ENCODE results near the gene SLAMF7.

SLAMF7 gene

GRCh38 chr1:160795951-160796383, 56.9 kb downstream of the SLAMF7 start, which contains the start of gene LY9:
Gene LY9, plus strand, starts transcription at chr1:160796174. Its CDS starts 14 bp downstream, at chr1:160796188.
- peaks cover 13% of the 10 kb centered on the region for H3K36me3 Mint-ChIP-seq
- H3K4me1 Mint-ChIP-seq: peaks cover 51% of the 10 kb centered on the region
- H3K9me3 Mint-ChIP-seq: no peaks in the 10 kb centered on the region
- H3K27ac Mint-ChIP-seq: peak within 1 kb of the TSS; percentile 97
- no peaks in the 10 kb centered on the region for H3K27me3 Mint-ChIP-seq
- H3K4me3 Mint-ChIP-seq: peak within 1 kb of the TSS; percentile 92

GRCh38 chr1:160797271-160797709, 58.2 kb downstream of the SLAMF7 start:
- Mint-ChIP-seq H3K27ac (peak overlapping the region; percentile 97), H3K9me3 (no peaks in the 10 kb centered on the region), H3K4me1 (peaks cover 59% of the 10 kb centered on the region), H3K27me3 (no peaks in the 10 kb centered on the region), H3K4me3 (peak overlapping the region; percentile 92), H3K36me3 (peaks cover 18% of the 10 kb centered on the region)

- Mint-ChIP-seq H3K36me3 (peaks cover 21% of the 10 kb centered on the region), H3K4me3 (peak overlapping the region; percentile 92), H3K9me3 (no peaks in the 10 kb centered on the region)
Observed at GRCh38 chr1:160797861-160798273, 58.8 kb downstream of the SLAMF7 start.

GRCh38 chr1:160798439-160798838, 59.4 kb downstream of the SLAMF7 start:
- peak overlapping the region; percentile 97 for H3K27ac Mint-ChIP-seq
- H3K4me3 Mint-ChIP-seq: peak overlapping the region; percentile 92
- H3K27me3 Mint-ChIP-seq: no peaks in the 10 kb centered on the region
- peaks cover 21% of the 10 kb centered on the region for H3K36me3 Mint-ChIP-seq
- no peaks in the 10 kb centered on the region for H3K9me3 Mint-ChIP-seq
- H3K4me1 Mint-ChIP-seq: peaks cover 68% of the 10 kb centered on the region

More at GRCh38 chr1:160797861-160798273, 58.8 kb downstream of the SLAMF7 start:
- Mint-ChIP-seq H3K27ac (peak overlapping the region; percentile 97), H3K27me3 (no peaks in the 10 kb centered on the region), H3K4me1 (peaks cover 64% of the 10 kb centered on the region)

GRCh38 chr1:160799641-160800040, 60.6 kb downstream of the SLAMF7 start:
- H3K27ac Mint-ChIP-seq: peak overlapping the region; percentile 97
- no peaks in the 10 kb centered on the region for H3K9me3 Mint-ChIP-seq
- H3K36me3 Mint-ChIP-seq: peaks cover 28% of the 10 kb centered on the region
- H3K27me3 Mint-ChIP-seq: no peaks in the 10 kb centered on the region
- H3K4me1 Mint-ChIP-seq: peaks cover 79% of the 10 kb centered on the region
- peak overlapping the region; percentile 92 for H3K4me3 Mint-ChIP-seq

DNA sequence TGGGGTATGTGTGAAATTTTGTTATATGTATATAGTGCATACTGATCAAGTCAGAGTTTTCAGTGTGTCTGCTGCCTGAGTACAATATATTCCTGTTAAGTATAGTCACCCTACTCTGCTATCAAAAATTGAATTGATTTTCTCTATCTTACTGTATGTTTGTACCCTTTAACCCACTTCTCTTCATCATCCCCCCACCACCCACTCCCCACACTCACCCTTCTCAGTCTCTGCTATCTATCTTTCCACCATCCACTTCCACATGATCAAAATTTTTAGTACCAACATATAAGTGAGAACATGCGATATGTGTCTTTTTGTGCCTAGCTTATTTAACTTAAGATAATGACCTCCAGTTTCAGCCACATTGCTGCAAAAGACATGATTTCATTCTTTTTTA, 61.1 kb downstream of the SLAMF7 start:
- Mint-ChIP-seq H3K36me3 (peaks cover 33% of the 10 kb centered on the region), H3K4me1 (peaks cover 84% of the 10 kb centered on the region), H3K27me3 (no peaks in the 10 kb centered on the region), H3K9me3 (no peaks in the 10 kb centered on the region), H3K27ac (peak overlapping the region; percentile 97), H3K4me3 (peak overlapping the region; percentile 92)

DNA sequence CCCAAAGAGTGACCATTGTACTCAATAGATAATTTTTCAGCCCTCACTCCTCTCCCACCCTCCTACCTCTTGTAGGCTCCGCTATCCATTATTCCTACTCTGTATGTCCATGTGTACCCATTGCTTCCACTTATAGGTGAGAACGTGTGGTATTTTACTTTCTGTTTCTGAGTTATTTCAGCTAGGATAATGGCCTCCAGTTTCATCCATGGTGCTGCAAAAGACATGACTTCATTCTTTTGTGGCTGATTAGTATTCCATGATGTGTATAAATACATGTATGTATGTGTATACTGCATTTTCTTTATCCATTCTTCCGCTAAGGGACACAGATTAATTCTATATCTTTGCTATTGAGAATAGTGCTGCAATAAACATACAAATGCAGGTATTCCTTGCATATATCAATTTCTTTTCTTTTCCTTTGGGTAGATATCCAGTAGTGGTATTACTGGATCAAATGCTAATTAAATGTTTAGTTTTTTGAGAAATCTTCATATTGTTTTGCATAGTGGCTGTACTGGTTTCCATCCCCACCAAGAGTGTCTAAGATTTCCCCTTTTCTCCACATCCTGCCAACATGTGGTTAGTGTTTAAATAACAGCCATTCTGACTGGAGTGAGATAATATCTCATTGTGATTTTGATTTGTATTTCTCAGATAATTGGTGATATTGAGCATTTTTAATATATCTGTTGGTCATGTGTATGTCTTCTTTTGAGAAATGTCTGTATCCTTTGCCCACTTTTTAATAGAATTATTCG, 61.8 kb downstream of the SLAMF7 start:
- H3K27me3 Mint-ChIP-seq: no peaks in the 10 kb centered on the region
- peaks cover 1% of the 10 kb centered on the region for H3K9me3 Mint-ChIP-seq
- H3K27ac Mint-ChIP-seq: peak overlapping the region; percentile 85
- peaks cover 36% of the 10 kb centered on the region for H3K36me3 Mint-ChIP-seq
- peaks cover 84% of the 10 kb centered on the region for H3K4me1 Mint-ChIP-seq
- H3K4me3 Mint-ChIP-seq: peak overlapping the region; percentile 92

DNA sequence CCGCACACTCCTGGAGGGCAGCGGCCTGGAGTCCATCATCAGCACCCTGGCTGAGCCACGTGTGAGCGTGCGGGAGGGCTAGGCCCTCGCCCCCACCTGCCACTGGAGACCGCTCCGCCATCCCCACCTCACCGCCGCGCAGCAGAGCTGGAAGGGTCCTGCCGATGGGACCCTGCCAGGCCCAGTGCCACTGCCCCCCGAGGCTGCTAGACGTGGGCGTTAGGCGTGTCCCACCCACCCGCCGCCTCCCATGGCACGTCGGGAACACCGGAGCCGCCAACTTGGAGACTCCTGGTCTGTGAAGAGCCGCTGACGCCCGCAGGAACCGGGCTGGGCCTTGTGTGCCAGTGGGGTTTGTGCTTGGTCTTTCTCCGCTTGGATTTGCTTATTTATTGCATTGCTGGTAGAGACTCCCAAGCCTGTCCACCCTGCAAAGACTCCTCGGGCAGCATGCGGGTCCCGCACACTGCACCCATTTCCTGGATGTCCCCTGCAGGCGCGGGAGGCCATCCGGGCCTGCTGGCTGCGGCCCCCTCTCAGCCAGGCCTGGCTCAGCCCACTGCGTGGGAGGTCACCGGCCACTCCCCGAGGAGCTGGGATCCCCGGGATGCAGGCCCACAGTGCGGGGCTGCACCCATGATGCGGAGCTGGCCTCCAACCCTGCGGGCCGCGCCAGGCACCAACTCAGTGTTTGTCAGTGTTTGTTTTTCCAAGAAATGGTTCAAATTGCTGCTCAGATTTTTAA, 63.0 kb downstream of the SLAMF7 start:
- peak overlapping the region; percentile 92 for H3K4me3 Mint-ChIP-seq
- H3K36me3 Mint-ChIP-seq: peaks cover 46% of the 10 kb centered on the region
- H3K9me3 Mint-ChIP-seq: peaks cover 12% of the 10 kb centered on the region
- H3K4me1 Mint-ChIP-seq: peaks cover 88% of the 10 kb centered on the region
- no peaks in the 10 kb centered on the region for H3K27me3 Mint-ChIP-seq
- peak overlapping the region; percentile 85 for H3K27ac Mint-ChIP-seq

Data from activated naive CD4-positive, alpha-beta T cell treated with anti-CD3 and anti-CD28 coated beads, Interleukin-2, amount 50 U/mL, for 24 hours (primary cell).